ENCODE data around the gene BBS9. TPM values are rescaled to one million over a fixed set of nuclear protein-coding genes. Genes with fewer than 3 reads are reported as not detected.

Gene BBS9
- total RNA-seq, 6 experiments from 2014 or later = 3.0 to 8.0 (median 6.6) TPM

GRCh38 chr7:33273356-33273755 is 144.0 kb downstream of the BBS9 start:
- no peak for DNase-seq
- H3K9me3 ChIP-seq = no peaks in the 10 kb centered on the region
- H3K4me1 ChIP-seq = no peaks in the 10 kb centered on the region
- no peak overlapping the region for H3K27ac ChIP-seq
- no peaks in the 10 kb centered on the region for H3K36me3 ChIP-seq
- TF ChIP-seq POLR2A (IDR thresholded peaks at IDR 0.05) = no peak
- no peak for TF ChIP-seq CTCF (IDR thresholded peaks at IDR 0.05)
- ATAC-seq = no peak
- WGBS (ENCODE audit: insufficient coverage, low coverage, low lambda C conversion rate, missing lambda C conversion rate) = 97% methylated on average over 2 of the region's 2 CpGs
- H3K4me3 ChIP-seq = no peak overlapping the region
- no peaks in the 10 kb centered on the region for H3K27me3 ChIP-seq
- intact Hi-C loops (cut with DNase I) = no loop called here

- no peak for TF ChIP-seq CTCF (IDR thresholded peaks at IDR 0.05)
- TF ChIP-seq POLR2A (IDR thresholded peaks at IDR 0.05) = no peak
- ATAC-seq = no peak
- H3K27me3 ChIP-seq = no peaks in the 10 kb centered on the region
- H3K4me3 ChIP-seq = no peak overlapping the region
- H3K4me1 ChIP-seq = no peaks in the 10 kb centered on the region
- H3K36me3 ChIP-seq = no peaks in the 10 kb centered on the region
- H3K27ac ChIP-seq = no peak overlapping the region
- WGBS (ENCODE audit: insufficient coverage, low coverage, low lambda C conversion rate, missing lambda C conversion rate) = 95% methylated on average over 3 of the region's 3 CpGs
- DNase-seq = no peak
- no peaks in the 10 kb centered on the region for H3K9me3 ChIP-seq
- intact Hi-C loops (cut with DNase I) = no loop called here
Measured at GRCh38 chr7:33276325-33276724, 147.0 kb downstream of the BBS9 start.

GRCh38 chr7:33276729-33277128 is 147.4 kb downstream of the BBS9 start:
- 90% methylated on average over 2 of the region's 2 CpGs for WGBS (ENCODE audit: insufficient coverage, low coverage, low lambda C conversion rate, missing lambda C conversion rate)
- TF ChIP-seq POLR2A (IDR thresholded peaks at IDR 0.05) (no peak), CTCF (IDR thresholded peaks at IDR 0.05) (no peak)

GRCh38 chr7:33278095-33278494 is 148.7 kb downstream of the BBS9 start:
- H3K4me3 ChIP-seq = no peak overlapping the region
- TF ChIP-seq CTCF (IDR thresholded peaks at IDR 0.05) (no peak), POLR2A (IDR thresholded peaks at IDR 0.05) (no peak)
- no peak for ATAC-seq
- no peaks in the 10 kb centered on the region for H3K9me3 ChIP-seq
- no peaks in the 10 kb centered on the region for H3K4me1 ChIP-seq
- no peaks in the 10 kb centered on the region for H3K36me3 ChIP-seq
- no peak overlapping the region for H3K27ac ChIP-seq
- 92% methylated on average over 3 of the region's 3 CpGs for WGBS (ENCODE audit: insufficient coverage, low coverage, low lambda C conversion rate, missing lambda C conversion rate)
- H3K27me3 ChIP-seq = no peaks in the 10 kb centered on the region
- intact Hi-C loops (cut with DNase I) = no loop called here
- no peak for DNase-seq

More at GRCh38 chr7:33276729-33277128, 147.4 kb downstream of the BBS9 start:
- intact Hi-C loops (cut with DNase I) = no loop called here
- no peak for DNase-seq
- H3K4me1 ChIP-seq = no peaks in the 10 kb centered on the region
- no peaks in the 10 kb centered on the region for H3K9me3 ChIP-seq
- no peaks in the 10 kb centered on the region for H3K36me3 ChIP-seq
- H3K4me3 ChIP-seq = no peak overlapping the region
- no peak for ATAC-seq
- H3K27ac ChIP-seq = no peak overlapping the region
- H3K27me3 ChIP-seq = no peaks in the 10 kb centered on the region

- Histone ChIP-seq H3K4me3 (no peak overlapping the region), H3K27ac (no peak overlapping the region), H3K27me3 (no peaks in the 10 kb centered on the region), H3K9me3 (no peaks in the 10 kb centered on the region), H3K36me3 (no peaks in the 10 kb centered on the region), H3K4me1 (no peaks in the 10 kb centered on the region)
- ATAC-seq = peak; percentile 44 to 71 (median 50)
- WGBS (ENCODE audit: insufficient coverage, low coverage, low lambda C conversion rate, missing lambda C conversion rate) = 21% methylated on average over 1 of the region's 1 CpG
- intact Hi-C loops (cut with DNase I) = no loop called here
- no peak for TF ChIP-seq CTCF (IDR thresholded peaks at IDR 0.05)
- TF ChIP-seq POLR2A (IDR thresholded peaks at IDR 0.05) = no peak
- DNase-seq = no peak
Measured at GRCh38 chr7:33286501-33286900, 157.1 kb downstream of the BBS9 start.

Data from right lobe of liver (tissue), 6 donors.